Measurements from ENCODE around the gene FGF12. TPM values are rescaled to one million over a fixed set of nuclear protein-coding genes. Genes with fewer than 3 reads are reported as not detected.

Gene FGF12
- total RNA-seq, 4 donors from 2014 or later, result 0.46 to 1.2 (median 0.72) TPM

GRCh38 chr3:192128922-192129321 is 598.4 kb downstream of the FGF12 start:
- H3K27me3 ChIP-seq, result no peaks in the 10 kb centered on the region
- TF ChIP-seq CTCF (IDR thresholded peaks at IDR 0.05 in 4 of 5, conservative IDR thresholded peaks at IDR 0.05 in 1 of 5), result no peak
- no peak for DNase-seq
- intact Hi-C loops (cut with DNase I; ENCODE audit: low total_unique reads) (no loop called here), in situ Hi-C loops (cut with MboI; ENCODE audit: low sequenced_read_pairs in 4 of 4) (no loop called here)
- H3K4me3 ChIP-seq, result no peak overlapping the region
- no peak for ATAC-seq
- H3K9me3 ChIP-seq, result no peaks in the 10 kb centered on the region
- H3K4me1 ChIP-seq, result no peaks in the 10 kb centered on the region
- no peaks in the 10 kb centered on the region for H3K36me3 ChIP-seq
- no peak overlapping the region for H3K27ac ChIP-seq

- no peak for TF ChIP-seq POLR2A (IDR thresholded peaks at IDR 0.05)
- no peak for TF ChIP-seq CTCF (IDR thresholded peaks at IDR 0.05 in 4 of 5, conservative IDR thresholded peaks at IDR 0.05 in 1 of 5)
- H3K4me3 ChIP-seq, result no peak overlapping the region
- no peak for ATAC-seq
- no peaks in the 10 kb centered on the region for H3K4me1 ChIP-seq
- no peaks in the 10 kb centered on the region for H3K9me3 ChIP-seq
- no peak for DNase-seq
- in situ Hi-C loops (cut with MboI; ENCODE audit: low sequenced_read_pairs in 4 of 4), result no loop called here
- intact Hi-C loops (cut with DNase I; ENCODE audit: low total_unique reads), result no loop called here
- no peak overlapping the region for H3K27ac ChIP-seq
- H3K36me3 ChIP-seq, result no peaks in the 10 kb centered on the region
- H3K27me3 ChIP-seq, result no peaks in the 10 kb centered on the region
These were observed 599.3 kb downstream of the FGF12 start for GRCh38 chr3:192128060-192128459.

GRCh38 chr3:192122832-192123594 is 604.3 kb downstream of the FGF12 start:
- DNase-seq (no peak), ATAC-seq (no peak)
- Histone ChIP-seq H3K4me3 (no peak overlapping the region), H3K4me1 (no peaks in the 10 kb centered on the region), H3K27me3 (no peaks in the 10 kb centered on the region), H3K9me3 (no peaks in the 10 kb centered on the region), H3K27ac (no peak overlapping the region), H3K36me3 (no peaks in the 10 kb centered on the region)
- intact Hi-C loops (cut with DNase I; ENCODE audit: low total_unique reads), result no loop called here
- no peak for TF ChIP-seq POLR2A (IDR thresholded peaks at IDR 0.05)
- no peak for TF ChIP-seq CTCF (IDR thresholded peaks at IDR 0.05 in 4 of 5, conservative IDR thresholded peaks at IDR 0.05 in 1 of 5)
- in situ Hi-C loops (cut with MboI; ENCODE audit: low sequenced_read_pairs in 4 of 4), result no loop called here

- Histone ChIP-seq H3K4me3 (no peak overlapping the region), H3K36me3 (no peaks in the 10 kb centered on the region), H3K27me3 (no peaks in the 10 kb centered on the region), H3K9me3 (no peaks in the 10 kb centered on the region), H3K27ac (no peak overlapping the region), H3K4me1 (no peaks in the 10 kb centered on the region)
- TF ChIP-seq POLR2A (IDR thresholded peaks at IDR 0.05), result no peak
- TF ChIP-seq CTCF (IDR thresholded peaks at IDR 0.05 in 4 of 5, conservative IDR thresholded peaks at IDR 0.05 in 1 of 5), result no peak
- in situ Hi-C loops (cut with MboI; ENCODE audit: low sequenced_read_pairs in 4 of 4) (no loop called here), intact Hi-C loops (cut with DNase I; ENCODE audit: low total_unique reads) (no loop called here)
- no peak for ATAC-seq
- DNase-seq, result no peak
These were observed 605.4 kb downstream of the FGF12 start for GRCh38 chr3:192121923-192122322.

- ATAC-seq, result no peak
- Histone ChIP-seq H3K9me3 (no peaks in the 10 kb centered on the region), H3K4me3 (no peak overlapping the region), H3K36me3 (no peaks in the 10 kb centered on the region), H3K27ac (no peak overlapping the region), H3K27me3 (no peaks in the 10 kb centered on the region), H3K4me1 (no peaks in the 10 kb centered on the region)
- intact Hi-C loops (cut with DNase I; ENCODE audit: low total_unique reads) (no loop called here), in situ Hi-C loops (cut with MboI; ENCODE audit: low sequenced_read_pairs in 4 of 4) (no loop called here)
- DNase-seq, result no peak
- TF ChIP-seq CTCF (IDR thresholded peaks at IDR 0.05 in 4 of 5, conservative IDR thresholded peaks at IDR 0.05 in 1 of 5) (no peak), POLR2A (IDR thresholded peaks at IDR 0.05) (no peak)
These were observed 618.5 kb downstream of the FGF12 start for GRCh38 chr3:192108820-192109219.
